OCI-LY1 (cell line): ENCODE measurements around the gene USP14.
"Not testable (repeated sequence)": the region's sequence is repeated elsewhere in the genome, so short reads cannot be mapped to it uniquely, and the experiment has no call there.

Experiments used
- H2AFZ ChIP-seq: fragments of 200-600 bp; sonication (generic), shearing (Covaris generic); 2 replicates; pipeline ENCODE4 v1.6.0; 2014; ENCODE audit warnings: antibody characterized with exemption, mild to moderate bottlenecking, low read length
- H3F3A ChIP-seq: fragments of 200-600 bp; sonication (generic), shearing (Covaris generic); 2 replicates; pipeline ENCODE4 v1.6.0; 2014; ENCODE audit warnings: mild to moderate bottlenecking, antibody characterized with exemption, low read length, moderate library complexity; ENCODE audit not compliant: insufficient read depth
- H3K27ac ChIP-seq: fragments of 200-600 bp; sonication (generic); 2 replicates; pipeline ENCODE4 v1.5.1; 2014; ENCODE audit warnings: low read length, mixed run types, mild to moderate bottlenecking, low read depth; ENCODE audit not compliant: poor library complexity, severe bottlenecking
- H3K27me3 ChIP-seq: fragments of 200-600 bp; sonication (generic); 2 replicates; pipeline ENCODE4 v1.6.0; 2014; ENCODE audit warnings: antibody characterized with exemption, mild to moderate bottlenecking, low read length, moderate library complexity; ENCODE audit not compliant: insufficient read depth
- H3K36me3 ChIP-seq: fragments of 200-600 bp; sonication (generic); 2 replicates; pipeline ENCODE4 v1.6.1; 2014; ENCODE audit warnings: mild to moderate bottlenecking, antibody characterized with exemption, low read length, moderate library complexity, mixed read lengths; ENCODE audit not compliant: insufficient read depth
- H3K4me1 ChIP-seq: fragments of 200-600 bp; sonication (generic); 2 replicates; pipeline ENCODE4 v1.5.1; 2014; ENCODE audit warnings: mild to moderate bottlenecking, low read length, moderate library complexity; ENCODE audit not compliant: insufficient read depth, severe bottlenecking
- H3K4me2 ChIP-seq: fragments of 200-600 bp; sonication (generic), shearing (Covaris generic); 2 replicates; pipeline ENCODE4 v1.6.1; 2014; ENCODE audit warnings: low read length
- H3K4me3 ChIP-seq: fragments of 200-600 bp; sonication (generic); 2 replicates; pipeline ENCODE4 v1.5.1; 2014; ENCODE audit warnings: low read length, low read depth, mild to moderate bottlenecking, mixed read lengths; ENCODE audit not compliant: poor library complexity, severe bottlenecking
- H3K79me2 ChIP-seq: fragments of 200-600 bp; shearing (Covaris generic); 2 replicates; pipeline ENCODE4 v1.6.1; 2016; ENCODE audit warnings: mixed run types, low read length, mixed read lengths; ENCODE audit not compliant: insufficient read depth
- H3K9ac ChIP-seq: fragments of 200-600 bp; sonication (generic), shearing (Covaris generic); 2 replicates; pipeline ENCODE4 v1.6.1; 2014; ENCODE audit warnings: mild to moderate bottlenecking, low read length, mixed read lengths
- H3K9me2 ChIP-seq: fragments of 200-600 bp; sonication (generic), shearing (Covaris generic); 2 replicates; pipeline ENCODE4 v1.6.1; 2014; ENCODE audit warnings: low read depth, mild to moderate bottlenecking, low read length, mixed read lengths
- H3K9me3 ChIP-seq: fragments of 200-600 bp; shearing (Covaris generic); 2 replicates; pipeline ENCODE4 v1.6.1; 2014; ENCODE audit warnings: low read length, mixed read lengths
- H4K20me1 ChIP-seq: fragments of 200-600 bp; sonication (generic), shearing (Covaris generic); 2 replicates; pipeline ENCODE4 v1.6.0; 2016; ENCODE audit warnings: mild to moderate bottlenecking, low read length; ENCODE audit not compliant: insufficient read depth
- EZH2 ChIP-seq: fragments of 200-600 bp; sonication (generic), shearing (Covaris generic); IDR thresholded peaks from 2 replicates; pipeline ENCODE4 v1.8.0; 2017; ENCODE audit warnings: borderline replicate concordance, mixed run types, mild to moderate bottlenecking, antibody characterized with exemption, low read length, moderate library complexity, mixed read lengths
- TF ChIP-seq, protein P1 (sequence below): fragments of 200-600 bp; sonication (generic), shearing (Covaris generic); IDR thresholded peaks from 2 replicates; pipeline ENCODE4 v1.5.1; 2017; ENCODE audit warnings: mild to moderate bottlenecking, antibody characterized with exemption, low read length, moderate library complexity, mixed read lengths

USP14 gene

DNA sequence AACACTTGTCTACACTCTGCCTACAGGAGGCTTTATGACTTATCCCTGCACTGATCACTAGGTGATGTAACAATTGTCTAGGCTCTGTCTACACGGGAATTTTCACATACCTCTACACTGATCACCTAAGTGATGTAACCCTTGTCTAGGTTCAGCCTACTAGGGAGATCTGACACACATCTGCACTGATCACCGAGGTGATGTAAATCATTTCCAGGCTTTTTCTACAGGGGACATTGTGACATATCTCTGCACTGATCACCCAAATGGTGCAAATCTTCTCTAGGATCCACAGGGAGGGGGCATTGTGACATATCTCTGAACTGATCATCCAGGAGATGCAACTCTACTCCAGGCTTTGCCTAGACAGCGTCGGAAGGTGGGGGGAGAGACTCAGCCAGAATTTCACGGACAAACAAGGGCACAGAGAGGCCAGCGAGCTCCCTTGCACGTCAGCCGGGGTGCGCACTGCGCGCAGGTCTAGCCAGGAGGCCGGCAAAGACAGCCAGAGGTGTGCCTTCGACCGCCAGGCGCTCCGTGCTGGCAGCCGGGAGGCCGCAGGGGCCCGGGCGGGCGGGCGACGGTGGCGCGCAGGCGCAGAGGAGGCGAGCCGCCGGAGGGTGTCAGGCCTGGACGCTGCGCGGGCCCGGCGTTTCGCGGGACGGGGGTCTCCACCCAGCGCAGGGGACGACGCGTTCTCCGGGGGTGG lies 46.9 kb upstream of the USP14 start:
- Histone ChIP-seq H3F3A (no peaks in the 10 kb centered on the region), H3K36me3 (no peaks in the 10 kb centered on the region), H3K79me2 (no peaks in the 10 kb centered on the region), H3K4me3 (peak overlapping the region; percentile 56), H3K9me3 (no peaks in the 10 kb centered on the region), H3K9me2 (no peaks in the 10 kb centered on the region), H3K9ac (peak overlapping the region; percentile 62; the same call in 1 of the 2 replicates), H4K20me1 (no peaks in the 10 kb centered on the region), H3K27ac (peak overlapping the region; percentile 36), H3K27me3 (no peaks in the 10 kb centered on the region), H3K4me1 (peaks cover 6% of the 10 kb centered on the region), H2AFZ (peak overlapping the region; percentile 87; the same call in 1 of the 2 replicates), H3K4me2 (peak overlapping the region; percentile 70)
- TF ChIP-seq, protein P1, sequence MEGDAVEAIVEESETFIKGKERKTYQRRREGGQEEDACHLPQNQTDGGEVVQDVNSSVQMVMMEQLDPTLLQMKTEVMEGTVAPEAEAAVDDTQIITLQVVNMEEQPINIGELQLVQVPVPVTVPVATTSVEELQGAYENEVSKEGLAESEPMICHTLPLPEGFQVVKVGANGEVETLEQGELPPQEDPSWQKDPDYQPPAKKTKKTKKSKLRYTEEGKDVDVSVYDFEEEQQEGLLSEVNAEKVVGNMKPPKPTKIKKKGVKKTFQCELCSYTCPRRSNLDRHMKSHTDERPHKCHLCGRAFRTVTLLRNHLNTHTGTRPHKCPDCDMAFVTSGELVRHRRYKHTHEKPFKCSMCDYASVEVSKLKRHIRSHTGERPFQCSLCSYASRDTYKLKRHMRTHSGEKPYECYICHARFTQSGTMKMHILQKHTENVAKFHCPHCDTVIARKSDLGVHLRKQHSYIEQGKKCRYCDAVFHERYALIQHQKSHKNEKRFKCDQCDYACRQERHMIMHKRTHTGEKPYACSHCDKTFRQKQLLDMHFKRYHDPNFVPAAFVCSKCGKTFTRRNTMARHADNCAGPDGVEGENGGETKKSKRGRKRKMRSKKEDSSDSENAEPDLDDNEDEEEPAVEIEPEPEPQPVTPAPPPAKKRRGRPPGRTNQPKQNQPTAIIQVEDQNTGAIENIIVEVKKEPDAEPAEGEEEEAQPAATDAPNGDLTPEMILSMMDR, result no peak
- TF ChIP-seq EZH2, result no peak

DNA sequence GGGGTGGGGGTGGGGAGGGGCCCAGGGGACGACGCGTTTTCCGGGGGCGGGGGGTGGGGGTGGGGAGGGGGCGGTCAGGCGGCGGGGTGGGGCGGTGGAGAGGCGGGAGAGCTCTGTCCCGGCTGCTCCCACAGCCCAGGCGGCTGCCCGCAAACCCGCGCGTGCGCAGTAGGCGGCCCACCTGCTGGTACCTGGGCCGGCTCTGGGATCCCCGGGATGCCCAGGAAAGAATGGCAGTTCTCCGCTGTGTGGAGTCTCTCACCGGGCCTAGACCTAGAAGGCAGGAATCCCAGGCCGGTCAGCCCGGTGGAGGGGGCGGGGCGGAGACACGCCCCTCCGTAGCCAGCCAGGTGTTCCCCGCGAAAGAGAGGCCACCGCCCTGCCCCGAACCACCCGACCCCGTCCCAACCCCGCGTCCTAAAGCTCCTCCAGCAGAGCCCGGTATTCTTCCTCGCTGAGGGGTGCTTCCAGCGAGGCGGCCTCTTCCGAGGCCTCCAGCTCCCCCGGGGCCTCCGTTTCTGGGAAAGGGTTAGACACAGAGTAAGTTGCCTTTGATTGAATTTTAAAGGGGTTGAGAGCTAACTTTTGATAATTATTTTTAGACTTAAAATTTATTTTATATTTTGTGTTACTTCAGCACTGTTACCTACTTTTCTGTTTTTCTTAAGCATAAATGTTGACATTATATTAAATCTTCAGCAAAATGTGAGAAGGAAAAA lies 46.2 kb upstream of the USP14 start:
- H3K9ac ChIP-seq, H3F3A ChIP-seq, H4K20me1 ChIP-seq, H3K9me2 ChIP-seq, H3K36me3 ChIP-seq, H3K4me2 ChIP-seq, H3K9me3 ChIP-seq, H3K27me3 ChIP-seq, H3K4me1 ChIP-seq, H3K79me2 ChIP-seq, H3K27ac ChIP-seq, H2AFZ ChIP-seq: not testable (repeated sequence)
- H3K4me3 ChIP-seq, result peak overlapping the region; percentile 56

DNA sequence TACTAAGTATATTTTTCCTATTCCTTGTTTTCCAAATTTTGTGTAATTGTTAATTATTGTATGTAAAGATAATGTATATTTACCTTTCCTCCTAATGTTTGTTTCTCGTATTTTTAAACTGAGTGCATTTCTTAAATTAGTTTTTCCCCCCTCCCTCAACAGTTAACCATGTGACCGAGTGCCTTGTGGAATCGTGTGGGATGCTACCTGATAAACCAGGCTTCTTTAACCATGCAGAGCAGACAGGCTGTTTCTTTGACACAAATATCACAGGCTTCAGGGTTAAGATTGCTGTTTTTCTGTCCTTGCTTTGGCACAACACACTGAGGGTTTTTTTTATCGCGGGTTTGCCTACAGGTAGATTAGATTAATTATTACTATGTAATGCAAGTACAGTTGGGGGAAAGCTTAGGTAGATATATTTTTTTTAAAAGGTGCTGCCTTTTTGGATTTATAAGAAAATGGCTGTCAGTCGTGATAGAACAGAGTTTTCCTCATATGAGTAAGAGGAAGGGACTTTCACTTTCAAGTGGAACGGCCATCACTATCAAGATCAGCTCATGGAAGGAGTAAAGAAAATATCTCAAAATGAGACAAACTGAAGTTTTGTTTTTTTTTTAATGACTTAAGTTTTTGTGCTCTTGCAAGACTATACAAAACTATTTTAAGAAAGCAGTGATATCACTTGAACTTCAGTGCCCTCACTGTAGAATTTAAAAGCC lies 37.7 kb upstream of the USP14 start:
- H3K4me2 ChIP-seq, H3K9ac ChIP-seq, H3K9me3 ChIP-seq, H3K4me1 ChIP-seq, H4K20me1 ChIP-seq, H3K79me2 ChIP-seq, H3K4me3 ChIP-seq, H3K27ac ChIP-seq, H3K9me2 ChIP-seq, H3F3A ChIP-seq, H2AFZ ChIP-seq, H3K27me3 ChIP-seq, H3K36me3 ChIP-seq: not testable (repeated sequence)

DNA sequence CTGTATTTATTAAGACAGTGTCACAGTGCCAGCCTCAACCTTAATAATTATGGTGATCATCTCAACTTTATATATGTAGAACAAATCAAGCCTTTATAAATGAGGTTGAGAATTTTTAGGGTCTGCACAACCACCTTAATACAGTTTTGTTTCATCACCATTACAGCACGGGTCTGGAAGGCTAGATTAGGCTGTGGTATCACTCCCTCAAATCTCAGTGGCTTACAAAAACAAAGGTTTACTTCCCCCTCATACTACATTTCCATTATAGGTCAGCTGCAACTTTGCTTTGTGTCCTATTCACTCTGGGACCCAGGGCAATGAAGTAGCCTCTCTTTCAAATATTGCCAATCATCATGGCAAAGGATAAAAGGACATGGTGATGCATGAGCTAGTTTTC lies 23.3 kb upstream of the USP14 start:
- Histone ChIP-seq H3K27me3 (no peaks in the 10 kb centered on the region), H3K4me1 (no peaks in the 10 kb centered on the region), H3K27ac (no peak overlapping the region), H2AFZ (no peak overlapping the region), H3K4me2 (no peak overlapping the region), H3K79me2 (no peaks in the 10 kb centered on the region), H4K20me1 (no peaks in the 10 kb centered on the region), H3K4me3 (no peak overlapping the region), H3K36me3 (no peaks in the 10 kb centered on the region), H3K9ac (no peak overlapping the region), H3K9me2 (no peaks in the 10 kb centered on the region), H3F3A (no peaks in the 10 kb centered on the region), H3K9me3 (no peaks in the 10 kb centered on the region)
- TF ChIP-seq EZH2, result no peak
- TF ChIP-seq, protein P1, result no peak
